K562 (cell line): ENCODE data around the gene C5AR2. TPM values are rescaled to one million over a fixed set of nuclear protein-coding genes. Genes with fewer than 3 reads are reported as not detected.

Source experiments
- ATAC-seq: fragments of 200-7000 bp; cut with Tn5 transposase; 3 replicates; pipeline ENCODE4 v1.9.1; 2020; ENCODE audit warnings: moderate library complexity
- BruUV-seq: library from RNA; stranded (reverse); fragments of 400-500 nt; replicated peaks from 2 replicates; lab custom pipeline; 2021; lab: Mats Ljungman, UMichigan
- CTCF ChIA-PET: fragments of 300-600 bp; formaldehyde crosslinking; extraction: SDS; loops from one replicate; lab custom pipeline; 2021; ENCODE audit warnings: low intra/inter-chr PET ratio; lab: Yijun Ruan, JAX
- POLR2A ChIA-PET: fragments of 300-600, 350-650 bp; sonication (Branson Sonifier 250); formaldehyde crosslinking; extraction: SDS; loops from one replicate; lab custom pipeline; 2021; ENCODE audit warnings: antibody characterized with exemption, inconsistent platforms; lab: Yijun Ruan, JAX
- DNase-seq, 4 experiments: peaks; one replicate each; pipeline versions ENCODE4 v3.0.0 to v3.0.0-alpha.2; 2011 to 2018; ENCODE audit warnings: low spot score in 3 of 4, mixed read lengths in 3 of 4; ENCODE audit errors: extremely low read depth in 1 of 4
- FAIRE-seq: peaks from 2 replicates; lab custom pipeline; 2011; peaks lifted over from hg19 to GRCh38; lab: Jason Lieb, UNC
- H2AFZ ChIP-seq: 2 replicates; pipeline ENCODE4 v1.6.0; 2011; ENCODE audit warnings: low read depth, low read length, control low read depth, inconsistent platforms
- H3K27ac ChIP-seq: fragments of 200-600 bp; 3 replicates; pipeline ENCODE4 v1.8.0; 2011; ENCODE audit warnings: low read depth, mild to moderate bottlenecking, control low read depth, inconsistent platforms, low read length, moderate library complexity, mixed read lengths; ENCODE audit errors: extremely low read depth
- H3K27me3 ChIP-seq, 2 experiments: fragments of 300-600 bp in 1 of 2; 2 replicates in 1 of 2; 3 replicates in 1 of 2; pipeline versions ENCODE4 v1.6.0 to v1.8.0; 2011; ENCODE audit warnings: inconsistent platforms in 2 of 2, low read length in 2 of 2, mild to moderate bottlenecking in 1 of 2, mixed read lengths in 1 of 2, moderate library complexity in 1 of 2; ENCODE audit not compliant: control insufficient read depth in 2 of 2, insufficient read depth in 2 of 2
- H3K36me3 ChIP-seq: fragments of 300-600 bp; 3 replicates; pipeline ENCODE4 v1.8.0; 2011; ENCODE audit warnings: mild to moderate bottlenecking, low read length, inconsistent platforms; ENCODE audit not compliant: control insufficient read depth, insufficient read depth
- H3K4me1 ChIP-seq, 2 experiments: fragments of 200-600 bp in 1 of 2; replicated peaks in 1 of 2; 2 replicates in 1 of 2; 3 replicates in 1 of 2; pipeline versions ENCODE4 v1.5.1 to v1.8.0; 2011; ENCODE audit warnings: inconsistent platforms in 2 of 2, low read length in 2 of 2, mild to moderate bottlenecking in 1 of 2, mixed read lengths in 1 of 2, moderate library complexity in 1 of 2; ENCODE audit not compliant: control insufficient read depth in 2 of 2, insufficient read depth in 2 of 2
- H3K4me2 ChIP-seq: 2 replicates; pipeline ENCODE4 v1.6.1; 2011; ENCODE audit warnings: low read length, control low read depth, inconsistent platforms, mixed read lengths; ENCODE audit not compliant: insufficient read depth
- H3K4me3 ChIP-seq: fragments of 200-600 bp; sonication (generic), shearing (Covaris generic); 2 replicates; pipeline ENCODE4 v1.5.1; 2016; ENCODE audit warnings: control low read depth, inconsistent platforms
- H3K79me2 ChIP-seq: fragments of 200-600 bp; 3 replicates; pipeline ENCODE4 v1.8.0; 2011; ENCODE audit warnings: low read length, inconsistent platforms; ENCODE audit not compliant: control insufficient read depth, insufficient read depth
- H3K9ac ChIP-seq, 2 experiments: 2 replicates each; pipeline versions ENCODE4 v1.6.0 to v1.6.1; 2011; ENCODE audit warnings: low read depth in 2 of 2, low read length in 2 of 2, control low read depth in 1 of 2, inconsistent platforms in 1 of 2, mild to moderate bottlenecking in 1 of 2, mixed read lengths in 1 of 2; ENCODE audit not compliant: insufficient read depth in 1 of 2
- H3K9me1 ChIP-seq: one replicate; pipeline ENCODE4 v1.6.0; 2011; ENCODE audit warnings: inconsistent platforms, mild to moderate bottlenecking, low read length, moderate library complexity; ENCODE audit not compliant: control insufficient read depth, insufficient read depth
- H3K9me3 ChIP-seq: replicated peaks from 2 replicates; pipeline ENCODE4 v1.5.1; 2011; ENCODE audit warnings: low read depth, low read length, inconsistent platforms; ENCODE audit not compliant: control insufficient read depth, insufficient read depth
- H4K20me1 ChIP-seq: replicated peaks from 2 replicates; pipeline ENCODE4 v1.6.1; 2011; ENCODE audit warnings: low read length, inconsistent platforms, mixed read lengths; ENCODE audit not compliant: control insufficient read depth, insufficient read depth
- ATF1 ChIP-seq, 2 experiments: fragments of 450-650 bp in 1 of 2; IDR thresholded peaks; 2 replicates each; pipeline ENCODE4 v1.6.1; 2016; ENCODE audit warnings: missing compliant biosample characterization in 1 of 2, missing genetic modification characterization in 1 of 2
- BRF1 ChIP-seq: IDR thresholded peaks from 3 replicates; pipeline ENCODE4 v1.6.1; 2011; ENCODE audit warnings: borderline replicate concordance, mild to moderate bottlenecking; ENCODE audit not compliant: insufficient read length; ENCODE audit errors: extremely low read depth
- CBX5 ChIP-seq: IDR thresholded peaks from 2 replicates; pipeline ENCODE4 v1.6.1; 2014; ENCODE audit warnings: low read depth, borderline replicate concordance
- FOS ChIP-seq: IDR thresholded peaks from 3 replicates; pipeline ENCODE4 v1.6.1; 2011; ENCODE audit not compliant: insufficient read length; ENCODE audit errors: extremely low read depth
- NUFIP1 ChIP-seq: fragments of 450-650 bp; IDR thresholded peaks from 2 replicates; pipeline ENCODE4 v1.6.1; 2018; ENCODE audit not compliant: partially characterized antibody
- ZFP1 ChIP-seq: fragments of 450-650 bp; formaldehyde crosslinking; IDR thresholded peaks from 2 replicates; pipeline ENCODE4 v1.4.0; 2020; ENCODE audit warnings: mild to moderate bottlenecking, mixed read lengths
- ZNF41 ChIP-seq: fragments of 250-450 bp; sonication (Bioruptor Pico); conservative IDR thresholded peaks from 2 replicates; pipeline ENCODE4 v1.4.0; 2020; ENCODE audit warnings: mild to moderate bottlenecking
- ZNF584 ChIP-seq: fragments of 200-800 bp; sonication (Bioruptor generic); IDR thresholded peaks from 2 replicates; pipeline ENCODE4 v1.6.1; 2016; ENCODE audit warnings: low read depth, mild to moderate bottlenecking, missing genetic modification characterization, missing compliant biosample characterization
- WGBS: fragments of 100-300 bp; shearing (Covaris generic); methylation state at CpG from one replicate; pipeline ENCODE4 v1.1.6; 2016; ENCODE audit warnings: low coverage, mixed read lengths; ENCODE audit not compliant: insufficient coverage; ENCODE audit errors: missing lambda C conversion rate; 5-methylcytosine and 5-hydroxymethylcytosine counted together
- in situ Hi-C: fragments of 300-500 bp; cut with MboI; formaldehyde crosslinking; loops from 4 replicates; pipeline ENCODE4 v1.15.0; 2018; ENCODE audit warnings: inconsistent platforms, mixed read lengths
- intact Hi-C: fragments of 100-400 bp; cut with micrococcal nuclease; formaldehyde crosslinking; loops from 2 replicates; pipeline ENCODE4 v1.14.2; 2022
- polyA plus RNA-seq, 8 experiments: library from polyadenylated mRNA; depleted of rRNA in 4 of 8; stranded (reverse) in 5 of 8; unstranded in 3 of 8; fragments of >200 nt; fragmentation: Nextera tagmentation in 2 of 8; fragmentation: Illumina TruSeq in 1 of 8; extraction: Ambion mirVana in 2 of 8; extraction: Trizol in 1 of 8; gene quantifications; 2 replicates each; pipeline versions ENCODE4 v1.2.1 to v1.2.3, GENCODE V29; 2011 to 2014; ENCODE audit warnings: inconsistent platforms in 1 of 8, missing spikeins in 1 of 8
- total RNA-seq, 7 experiments: library from RNA; depleted of rRNA in 6 of 7; stranded (reverse); fragments of >200 nt in 6 of 7; fragmentation: Illumina TruSeq in 2 of 7; extraction: Trizol in 2 of 7; gene quantifications; 2 replicates each; pipeline versions ENCODE4 v1.2.1 to v1.2.3, GENCODE V29; 2011 to 2021; ENCODE audit warnings: low replicate concordance in 1 of 7
- TF ChIP-seq, protein P1 (sequence below): fragments of 250-450 bp; sonication (Bioruptor Pico); IDR thresholded peaks from 2 replicates; pipeline ENCODE4 v1.5.1; 2021; ENCODE audit warnings: mild to moderate bottlenecking

C5AR2 gene
- total and polyA plus RNA-seq, 9 of the 15 experiments (the other 6 are each of a cell fraction or from before 2014, with no cell fraction given): 0.01 to 1.1 (median 0.13) TPM

DNA sequence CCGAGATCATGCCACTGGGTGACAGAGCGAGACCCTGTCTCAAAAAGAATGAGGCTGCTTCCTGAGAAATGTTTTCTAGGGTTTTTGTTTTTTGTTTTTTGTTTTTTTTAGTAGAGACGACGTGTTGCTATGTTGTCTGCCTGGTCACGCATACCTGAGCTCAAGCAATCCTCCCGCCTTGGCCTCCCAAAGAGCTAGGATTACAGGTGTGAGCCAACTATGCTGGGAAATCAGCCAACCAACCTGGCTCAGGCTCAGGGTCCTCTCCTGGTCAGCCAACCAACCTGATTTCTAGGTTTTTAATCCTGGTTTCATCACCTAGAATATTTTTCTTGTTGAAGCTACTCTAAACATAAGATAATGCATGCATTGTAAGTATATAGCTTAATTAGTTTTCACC, 24.9 kb downstream of the C5AR2 start:
- WGBS: 88% methylated on average over 6 of the region's 6 CpGs
- peaks cover 96% of the 10 kb centered on the region for H3K36me3 ChIP-seq
- ATAC-seq (no peak), FAIRE-seq (no peak)
- no peak overlapping the region for H2AFZ ChIP-seq
- H3K27me3 ChIP-seq: no peaks in the 10 kb centered on the region
- H3K4me2 ChIP-seq: no peak overlapping the region
- BruUV-seq: no TSS peak
- H4K20me1 ChIP-seq: peaks cover 3% of the 10 kb centered on the region; the same call in 1 of the 2 replicates
- H3K4me3 ChIP-seq: no peak overlapping the region
- no peak overlapping the region for H3K27ac ChIP-seq
- H3K79me2 ChIP-seq: peaks cover 33% of the 10 kb centered on the region
- ChIA-PET POLR2A (interaction anchor here (0.6 kb wide), 1 partner anchor 83 kb away, joined by 3 read pairs; no protein-coding TSS in a partner anchor), CTCF (no interaction called here)
- no peaks in the 10 kb centered on the region for H3K9me1 ChIP-seq
- TF ChIP-seq BRF1 (no peak), ZFP1 (CRISPR knock-in tag) (no peak), ZNF41 (CRISPR knock-in tag) (no peak), CBX5 (no peak), NUFIP1 (no peak), FOS (no peak), ZNF584 (CRISPR knock-in tag) (no peak), ATF1 (CRISPR knock-in tag; IDR thresholded peaks at IDR 0.05) (no peak), ATF1 (tag; IDR thresholded peaks at IDR 0.05) (no peak)
- TF ChIP-seq, protein P1, sequence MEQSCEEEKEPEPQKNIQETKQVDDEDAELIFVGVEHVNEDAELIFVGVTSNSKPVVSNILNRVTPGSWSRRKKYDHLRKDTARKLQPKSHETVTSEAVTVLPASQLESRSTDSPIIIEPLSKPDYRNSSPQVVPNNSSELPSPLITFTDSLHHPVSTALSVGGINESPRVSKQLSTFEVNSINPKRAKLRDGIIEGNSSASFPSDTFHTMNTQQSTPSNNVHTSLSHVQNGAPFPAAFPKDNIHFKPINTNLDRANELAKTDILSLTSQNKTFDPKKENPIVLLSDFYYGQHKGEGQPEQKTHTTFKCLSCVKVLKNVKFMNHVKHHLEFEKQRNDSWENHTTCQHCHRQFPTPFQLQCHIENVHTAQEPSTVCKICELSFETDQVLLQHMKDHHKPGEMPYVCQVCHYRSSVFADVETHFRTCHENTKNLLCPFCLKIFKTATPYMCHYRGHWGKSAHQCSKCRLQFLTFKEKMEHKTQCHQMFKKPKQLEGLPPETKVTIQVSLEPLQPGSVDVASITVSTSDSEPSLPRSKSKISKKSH: no peak
- TF ChIP-seq, all 486 proteins: peak for 0
- intact Hi-C loops (no loop called here), in situ Hi-C loops (no loop called here)
- Histone ChIP-seq H3K4me1 (peaks cover 3 to 12% of the 10 kb centered on the region in 2 experiments; a peak in 3 of 5 replicates), H3K9me3 (no peaks in the 10 kb centered on the region), H3K9ac (no peak overlapping the region)
- DNase-seq: no peak
